Measurements from ENCODE around the gene C15orf39.

C15orf39 gene

GRCh38 chr15:75195766-75196241 is 5.9 kb upstream of the C15orf39 start:
- Mint-ChIP-seq H3K36me3 (ENCODE audit: low read depth) (no peaks in the 10 kb centered on the region), H3K9me3 (peaks cover 9% of the 10 kb centered on the region), H3K27ac (no peak overlapping the region), H3K27me3 (ENCODE audit: low read depth, poor library complexity) (peaks cover 45% of the 10 kb centered on the region), H3K4me1 (peaks cover 58% of the 10 kb centered on the region), H3K4me3 (no peak overlapping the region)
- no peak for TF ChIP-seq CTCF (IDR thresholded peaks at IDR 0.05)
- DNase-seq, result no peak

GRCh38 chr15:75197062-75197630 is 4.5 kb upstream of the C15orf39 start:
- H3K4me1 Mint-ChIP-seq, result peaks cover 59% of the 10 kb centered on the region

GRCh38 chr15:75198560-75199356 is 2.9 kb upstream of the C15orf39 start:
- no peak for DNase-seq
- Mint-ChIP-seq H3K4me3 (no peak overlapping the region), H3K36me3 (ENCODE audit: low read depth) (no peaks in the 10 kb centered on the region), H3K27ac (no peak overlapping the region), H3K9me3 (no peaks in the 10 kb centered on the region), H3K4me1 (peaks cover 50% of the 10 kb centered on the region), H3K27me3 (ENCODE audit: low read depth, poor library complexity) (peaks cover 55% of the 10 kb centered on the region)
- TF ChIP-seq CTCF (IDR thresholded peaks at IDR 0.05), result no peak

More at GRCh38 chr15:75197062-75197630, 4.5 kb upstream of the C15orf39 start:
- H3K27ac Mint-ChIP-seq, result no peak overlapping the region
- no peaks in the 10 kb centered on the region for H3K9me3 Mint-ChIP-seq
- no peak for TF ChIP-seq CTCF (IDR thresholded peaks at IDR 0.05)
- no peak overlapping the region for H3K4me3 Mint-ChIP-seq
- no peak for DNase-seq
- H3K27me3 Mint-ChIP-seq (ENCODE audit: low read depth, poor library complexity), result peaks cover 46% of the 10 kb centered on the region
- H3K36me3 Mint-ChIP-seq (ENCODE audit: low read depth), result no peaks in the 10 kb centered on the region

GRCh38 chr15:75199357-75199940 is 2.2 kb upstream of the C15orf39 start:
- peaks cover 51% of the 10 kb centered on the region for H3K4me1 Mint-ChIP-seq
- DNase-seq, result no peak

GRCh38 chr15:75200391-75200764 is 1.3 kb upstream of the C15orf39 start:
- Mint-ChIP-seq H3K9me3 (no peaks in the 10 kb centered on the region), H3K4me3 (peak overlapping the region; percentile 18), H3K4me1 (peaks cover 49% of the 10 kb centered on the region), H3K27me3 (ENCODE audit: low read depth, poor library complexity) (peaks cover 49% of the 10 kb centered on the region), H3K36me3 (ENCODE audit: low read depth) (no peaks in the 10 kb centered on the region), H3K27ac (no peak overlapping the region)
- no peak for DNase-seq
- TF ChIP-seq CTCF (IDR thresholded peaks at IDR 0.05), result no peak

More at GRCh38 chr15:75199357-75199940, 2.2 kb upstream of the C15orf39 start:
- Mint-ChIP-seq H3K4me3 (no peak overlapping the region), H3K27ac (no peak overlapping the region), H3K36me3 (ENCODE audit: low read depth) (no peaks in the 10 kb centered on the region), H3K9me3 (no peaks in the 10 kb centered on the region), H3K27me3 (ENCODE audit: low read depth, poor library complexity) (peaks cover 53% of the 10 kb centered on the region)
- no peak for TF ChIP-seq CTCF (IDR thresholded peaks at IDR 0.05)
